Keratinocyte (primary cell): ENCODE data around the gene HSPB1. TPM values are rescaled to one million over a fixed set of nuclear protein-coding genes. Genes with fewer than 3 reads are reported as not detected.
A peak's percentile ranks its signal among the peaks of the same experiment; 100 is the strongest.

Source experiments
- DNase-seq: peaks from one replicate; pipeline ENCODE4 v3.0.0-alpha.2; 2011; ENCODE audit warnings: low read depth, missing footprints, low spot score
- FAIRE-seq: peaks from 2 replicates; lab custom pipeline; 2011; peaks lifted over from hg19 to GRCh38; lab: Jason Lieb, UNC
- H2AFZ ChIP-seq: 2 replicates; pipeline ENCODE4 v1.6.0; 2012; ENCODE audit warnings: low read length, control low read depth, inconsistent platforms; ENCODE audit not compliant: control insufficient read depth
- H3K27ac ChIP-seq: 2 replicates; pipeline ENCODE4 v1.5.1; 2011; ENCODE audit warnings: low read length; ENCODE audit not compliant: control insufficient read depth, insufficient read depth
- H3K27me3 ChIP-seq: 3 replicates; pipeline ENCODE4 v1.6.0; 2011; ENCODE audit warnings: low read length; ENCODE audit not compliant: control insufficient read depth, insufficient read depth; ENCODE audit errors: extremely low read depth
- H3K36me3 ChIP-seq, 2 experiments: 2 replicates in 1 of 2; 3 replicates in 1 of 2; pipeline ENCODE4 v1.5.1; 2011; ENCODE audit warnings: low read length in 2 of 2, mild to moderate bottlenecking in 1 of 2; ENCODE audit not compliant: control insufficient read depth in 2 of 2, insufficient read depth in 2 of 2; ENCODE audit errors: extremely low read depth in 1 of 2
- H3K4me1 ChIP-seq: 3 replicates; pipeline ENCODE4 v1.5.1; 2011; ENCODE audit warnings: low read length; ENCODE audit not compliant: control insufficient read depth, insufficient read depth; ENCODE audit errors: extremely low read depth
- H3K4me2 ChIP-seq: 3 replicates; pipeline ENCODE4 v1.6.0; 2011; ENCODE audit warnings: low read depth, low read length; ENCODE audit not compliant: control insufficient read depth, insufficient read depth; ENCODE audit errors: extremely low read depth
- H3K4me3 ChIP-seq, 3 experiments: fragments of 200-600 bp in 1 of 3; sonication (generic) in 1 of 3; 2 replicates in 2 of 3; 3 replicates in 1 of 3; pipeline ENCODE4 v1.5.1; 2011 to 2016; ENCODE audit warnings: low read length in 3 of 3, mild to moderate bottlenecking in 3 of 3, control low read depth in 2 of 3, inconsistent platforms in 1 of 3, low read depth in 1 of 3, mixed read lengths in 1 of 3, mixed run types in 1 of 3, moderate library complexity in 1 of 3; ENCODE audit not compliant: control insufficient read depth in 2 of 3, insufficient read depth in 2 of 3; ENCODE audit errors: extremely low read depth in 1 of 3
- H3K79me2 ChIP-seq: 2 replicates; pipeline ENCODE4 v1.6.0; 2012; ENCODE audit warnings: low read length; ENCODE audit not compliant: control insufficient read depth, insufficient read depth
- H3K9ac ChIP-seq: 3 replicates; pipeline ENCODE4 v1.6.0; 2011; ENCODE audit warnings: low read length; ENCODE audit not compliant: control insufficient read depth, insufficient read depth; ENCODE audit errors: extremely low read depth
- H3K9me1 ChIP-seq: 3 replicates; pipeline ENCODE4 v1.6.0; 2011; ENCODE audit warnings: low read length; ENCODE audit not compliant: control insufficient read depth, insufficient read depth; ENCODE audit errors: extremely low read depth
- H3K9me3 ChIP-seq: 2 replicates; pipeline ENCODE4 v1.5.1; 2012; ENCODE audit warnings: low read depth, low read length; ENCODE audit not compliant: control insufficient read depth
- H4K20me1 ChIP-seq: 3 replicates; pipeline ENCODE4 v1.6.0; 2011; ENCODE audit warnings: low read length; ENCODE audit not compliant: control insufficient read depth, insufficient read depth; ENCODE audit errors: extremely low read depth
- CTCF ChIP-seq, 3 experiments: IDR thresholded peaks in 1 of 3; conservative IDR thresholded peaks in 1 of 3; optimal IDR thresholded peaks in 1 of 3; 2 replicates in 2 of 3; 3 replicates in 1 of 3; pipeline versions ENCODE3 to v1.5.1; 2011; ENCODE audit warnings: low read length in 3 of 3, mild to moderate bottlenecking in 3 of 3, moderate library complexity in 2 of 3, control low read depth in 1 of 3, inconsistent platforms in 1 of 3; ENCODE audit not compliant: insufficient read depth in 2 of 3; ENCODE audit errors: extremely low read depth in 1 of 3
- EZH2 ChIP-seq: IDR thresholded peaks from one replicate; pipeline ENCODE4 v1.6.1; 2012; ENCODE audit warnings: inconsistent platforms, mild to moderate bottlenecking, low read length, moderate library complexity
- dilution Hi-C: fragments of 300-500 bp; cut with MboI; formaldehyde crosslinking; loops from one replicate; pipeline ENCODE4 v1.7.0; 2020; ENCODE audit warnings: low sequenced_read_pairs; ENCODE audit not compliant: extremely low pct_ligation_motif_present
- polyA plus RNA-seq, 5 experiments: library from polyadenylated mRNA; depleted of rRNA in 3 of 5; stranded (reverse) in 3 of 5; stranded (forward) in 1 of 5; unstranded in 1 of 5; fragments of >200 nt; gene quantifications; 1 replicate in 1 of 5; 2 replicates in 3 of 5; 3 replicates in 1 of 5; pipeline versions ENCODE4 v1.2.1 to v1.2.3, GENCODE V29; 2011 to 2012; ENCODE audit warnings: missing spikeins in 2 of 5, low read depth in 1 of 5, low replicate concordance in 1 of 5

The HSPB1 gene
- polyA plus RNA-seq, 1 donor (not counting 4 experiments of a cell fraction or from before 2014, with no cell fraction given): 460 TPM

- H2AFZ ChIP-seq: peak overlapping the region; percentile 19
- no peak overlapping the region for H3K27ac ChIP-seq
- peak overlapping the region in 1 of 3 experiments; percentile 22 for H3K4me3 ChIP-seq
- no peaks in the 10 kb centered on the region for H3K9me3 ChIP-seq
- H3K79me2 ChIP-seq: no peaks in the 10 kb centered on the region
- no peak overlapping the region for H3K4me2 ChIP-seq
- peaks cover 2% of the 10 kb centered on the region for H3K4me1 ChIP-seq
- H3K9ac ChIP-seq: no peak overlapping the region
- peak; percentile 91 for TF ChIP-seq EZH2
- no peak for TF ChIP-seq CTCF (optimal IDR thresholded peaks at IDR 0.05 in 1 of 3, IDR thresholded peaks at IDR 0.05 in 1 of 3, conservative IDR thresholded peaks at IDR 0.05 in 1 of 3; ENCODE audit: extremely low read depth in 1 of 3, insufficient read depth in 2 of 3, low read length in 3 of 3)
- no peak for FAIRE-seq
- dilution Hi-C loops: loop anchor here (10.0 kb wide), 1 partner anchor 76 kb away; the partner anchor contains the start of gene SRRM3
- H3K36me3 ChIP-seq: no peaks in the 10 kb centered on the region
- peaks cover 38% of the 10 kb centered on the region for H3K27me3 ChIP-seq
- peaks cover 2% of the 10 kb centered on the region for H4K20me1 ChIP-seq
- H3K9me1 ChIP-seq: no peaks in the 10 kb centered on the region
- no peak for DNase-seq
Measured at GRCh38 chr7:76281006-76281705, 21.3 kb upstream of the HSPB1 start.

DNA sequence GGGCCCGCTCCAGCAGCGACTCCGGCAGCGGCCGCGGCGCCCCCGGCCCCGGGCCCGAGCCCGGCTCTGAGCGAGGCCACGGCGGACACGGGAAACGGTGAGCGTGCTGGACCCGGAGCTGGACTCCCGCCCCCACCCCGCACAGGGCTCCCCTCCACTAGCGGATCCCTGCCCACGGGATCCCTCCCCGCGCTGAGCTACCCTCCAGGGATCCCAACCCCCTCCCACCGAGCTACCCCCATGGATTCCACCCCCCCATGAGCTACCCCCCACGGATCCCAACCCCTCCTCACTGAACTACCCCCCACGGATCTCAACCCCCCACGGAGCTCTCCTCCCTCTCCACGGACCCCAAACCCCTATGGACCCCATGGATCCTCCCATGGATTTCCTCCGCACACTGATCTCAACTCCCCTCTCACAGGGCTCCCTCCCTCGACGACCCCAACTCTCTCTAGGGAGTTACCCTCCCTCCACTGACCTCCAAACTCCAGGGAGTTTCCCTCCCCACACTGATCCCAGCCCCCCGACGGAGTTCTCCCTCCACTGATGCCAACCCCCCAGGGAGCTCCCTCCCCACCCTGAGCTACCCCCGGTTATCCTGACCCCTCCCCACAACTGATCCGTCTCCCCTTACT is 20.6 kb upstream of the HSPB1 start:
- H3K36me3 ChIP-seq: no peaks in the 10 kb centered on the region
- H3K4me3 ChIP-seq: peak overlapping the region; percentile 19 to 55 (median 29)
- no peak overlapping the region for H3K27ac ChIP-seq
- peaks cover 38% of the 10 kb centered on the region for H3K27me3 ChIP-seq
- H3K4me1 ChIP-seq: peaks cover 2% of the 10 kb centered on the region
- DNase-seq (no peak), FAIRE-seq (no peak)
- no peaks in the 10 kb centered on the region for H3K9me1 ChIP-seq
- dilution Hi-C loops: loop anchor here (10.0 kb wide), 1 partner anchor 77 kb away; the partner anchor contains the start of gene SRRM3
- no peaks in the 10 kb centered on the region for H3K79me2 ChIP-seq
- H4K20me1 ChIP-seq: peaks cover 2% of the 10 kb centered on the region
- peak overlapping the region; percentile 60 for H3K4me2 ChIP-seq
- H2AFZ ChIP-seq: no peak overlapping the region
- no peak overlapping the region for H3K9ac ChIP-seq
- H3K9me3 ChIP-seq: no peaks in the 10 kb centered on the region
- TF ChIP-seq CTCF (optimal IDR thresholded peaks at IDR 0.05 in 1 of 3, IDR thresholded peaks at IDR 0.05 in 1 of 3, conservative IDR thresholded peaks at IDR 0.05 in 1 of 3; ENCODE audit: extremely low read depth in 1 of 3, insufficient read depth in 2 of 3, low read length in 3 of 3) (no peak), EZH2 (peak; percentile 54)
